ENCODE measurements around the gene BTBD6. TPM values are rescaled to one million over a fixed set of nuclear protein-coding genes. Genes with fewer than 3 reads are reported as not detected.

Gene BTBD6
- total RNA-seq, 1 experiment from 2014 or later = not detected

Other genes with a start within 250 kb of the BTBD6 start
- 92.3 and 98.0 TPM in 2 replicates for gene CDCA4, start 227.4 kb upstream of the BTBD6 start, total RNA-seq (2014; rRNA removed; shearing (Covaris generic))
- gene GPR132, start 183.1 kb upstream of the BTBD6 start, total RNA-seq (2014; rRNA removed; shearing (Covaris generic)) = 0.40 and 0.63 TPM in 2 replicates
- gene JAG2, start 79.8 kb upstream of the BTBD6 start, total RNA-seq (2014; rRNA removed; shearing (Covaris generic)) = 24.7 and 28.1 TPM in 2 replicates
- 65.9 and 92.3 TPM in 2 replicates for gene NUDT14, start 67.2 kb upstream of the BTBD6 start, total RNA-seq (2014; rRNA removed; shearing (Covaris generic))
- gene BRF1, start 52.5 kb downstream of the BTBD6 start, total RNA-seq (2014; rRNA removed; shearing (Covaris generic)) = 29.3 and 31.4 TPM in 2 replicates
- 33.4 and 43.4 TPM in 2 replicates for gene PACS2, start 66.2 kb downstream of the BTBD6 start, total RNA-seq (2014; rRNA removed; shearing (Covaris generic))
- 0.06 and 0.20 TPM in 2 replicates for gene TEX22, start 150.0 kb downstream of the BTBD6 start, total RNA-seq (2014; rRNA removed; shearing (Covaris generic))
- 91.7 and 117 TPM in 2 replicates for gene MTA1, start 171.3 kb downstream of the BTBD6 start, total RNA-seq (2014; rRNA removed; shearing (Covaris generic))
- gene CRIP2, start 226.3 kb downstream of the BTBD6 start, total RNA-seq (2014; rRNA removed; shearing (Covaris generic)) = 68.2 and 71.7 TPM in 2 replicates
- 0.14 TPM in 1 of 2 replicates, not detected in the other for gene CRIP1, start 238.4 kb downstream of the BTBD6 start, total RNA-seq (2014; rRNA removed; shearing (Covaris generic))
- gene TEDC1, start 242.7 kb downstream of the BTBD6 start, total RNA-seq (2014; rRNA removed; shearing (Covaris generic)) = 30.9 and 37.4 TPM in 2 replicates